ENCODE data around the gene ZNG1C.
"Not testable (repeated sequence)": the region's sequence is repeated elsewhere in the genome, so short reads cannot be mapped to it uniquely, and the experiment has no call there.

ZNG1C gene

DNA sequence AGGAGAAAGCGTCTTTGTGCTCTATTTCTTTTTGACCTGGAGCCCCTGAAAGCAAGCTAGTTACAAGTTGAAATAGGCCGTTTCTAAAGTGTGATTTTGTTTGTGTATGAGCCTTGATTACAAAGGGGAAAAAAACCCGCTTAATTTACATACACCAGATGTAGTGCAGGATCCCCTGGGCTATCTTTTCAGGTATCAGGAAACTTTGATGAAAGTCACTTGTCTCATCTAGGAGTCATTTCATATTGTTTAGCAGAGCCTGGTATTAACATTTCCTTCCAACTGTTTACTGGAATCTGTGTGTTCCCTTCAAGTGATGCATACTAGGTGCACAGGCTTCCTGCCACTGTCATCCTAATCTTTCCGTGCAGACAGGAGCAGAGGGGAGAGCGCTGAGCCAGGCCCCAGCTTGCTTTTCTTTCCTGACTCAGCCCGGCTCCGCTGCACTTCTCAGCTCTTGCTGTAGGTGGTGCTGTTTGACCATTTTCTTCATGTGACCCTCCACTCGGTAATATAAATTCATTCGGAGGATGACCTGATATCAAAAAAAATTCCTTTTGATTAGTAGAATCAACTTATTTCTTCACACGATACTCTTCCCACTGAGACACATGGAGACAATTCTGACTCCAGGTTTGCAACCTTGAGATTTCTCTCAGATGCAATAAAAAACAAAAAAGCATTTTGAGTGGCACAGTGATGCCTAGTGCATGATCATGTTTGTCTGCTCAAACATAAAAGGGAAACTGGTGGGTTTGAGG is 100.7 kb downstream of the ZNG1C start:
- DNase-seq (ENCODE audit: low read depth), result not testable (repeated sequence)

DNA sequence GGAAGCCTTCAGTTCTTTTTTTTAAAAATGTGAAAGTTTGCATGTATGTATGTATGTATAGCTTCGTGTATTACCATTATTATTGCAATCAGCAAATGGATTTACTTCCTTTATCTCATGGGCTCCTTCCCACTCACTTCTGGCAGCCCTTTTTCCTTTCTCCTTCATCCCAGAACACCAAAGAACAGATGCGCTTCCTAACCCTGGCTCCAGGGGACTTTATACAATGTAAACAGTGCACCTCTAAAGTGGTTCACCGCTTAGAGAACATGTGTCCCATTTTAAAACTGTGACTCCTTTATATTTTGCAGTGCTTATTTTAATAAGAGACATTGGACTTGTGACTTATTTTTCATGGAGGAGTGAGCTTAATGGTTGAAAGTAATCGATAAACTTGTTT is 101.5 kb downstream of the ZNG1C start:
- not testable (repeated sequence) for DNase-seq (ENCODE audit: low read depth)

DNA sequence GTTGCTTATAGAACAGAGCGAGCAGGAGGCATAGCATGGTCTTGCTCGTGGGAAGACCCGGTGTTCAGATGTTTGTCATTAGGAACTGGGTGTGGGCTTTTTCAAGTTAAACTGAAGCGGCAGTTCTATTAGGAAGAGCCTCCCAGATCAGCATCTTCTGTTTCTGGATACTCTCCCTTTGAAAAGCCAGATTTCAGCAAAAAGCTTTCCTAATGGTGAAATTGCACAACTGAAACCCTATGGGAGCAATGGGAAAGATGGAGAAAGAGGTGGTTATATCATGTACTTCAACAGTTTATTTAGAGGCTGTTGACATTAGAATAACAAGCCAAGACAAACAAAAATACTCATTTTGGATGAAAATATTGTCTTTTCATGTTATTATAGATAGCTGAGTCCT is 102.2 kb downstream of the ZNG1C start:
- DNase-seq (ENCODE audit: low read depth), result peak; percentile 14
